ENCODE measurements around the gene NEAT1. TPM values are rescaled to one million over a fixed set of nuclear protein-coding genes. Genes with fewer than 3 reads are reported as not detected.

Gene NEAT1
- total RNA-seq, 2 experiments from 2014 or later, result 221 to 223 TPM

- no peaks in the 10 kb centered on the region for H3K27me3 Mint-ChIP-seq
- Histone ChIP-seq H3K9me3 (ENCODE audit: control insufficient read depth in 1 of 2, insufficient read depth in 1 of 2, low read length in 2 of 2) (no peaks in the 10 kb centered on the region), H3K4me3 (ENCODE audit: low read length) (peak overlapping the region; percentile 80), H3K36me3 (ENCODE audit: insufficient read depth, low read length) (no peaks in the 10 kb centered on the region), H3K4me1 (ENCODE audit: insufficient read depth, low read length) (peaks cover 34% of the 10 kb centered on the region), H3K27ac (ENCODE audit: low read depth in 1 of 2, low read length in 2 of 2) (peak overlapping the region; percentile 94 to 99), H3K27me3 (ENCODE audit: control insufficient read depth in 1 of 2, insufficient read depth in 2 of 2, low read length in 2 of 2) (no peaks in the 10 kb centered on the region)
- POLR2A ChIA-PET, result interaction anchor here (0.6 to 18.1 kb wide), 13 partner anchors 10 to 774 kb away, joined by 3 to 968 read pairs (median 3); partner anchors contain the start of genes MALAT1, NEAT1 and SCYL1
- H3K36me3 Mint-ChIP-seq (ENCODE audit: low read depth), result peaks cover 6% of the 10 kb centered on the region
- H3K4me3 Mint-ChIP-seq, result peak overlapping the region; percentile 100
- DNase-seq, result peak; percentile 69 to 94 (median 88)
- peak; percentile 84 for ATAC-seq (ENCODE audit: poor library complexity)
- CTCF ChIA-PET, result interaction anchor here (0.6 to 2.4 kb wide), 6 partner anchors 20 to 96 kb away, joined by 3 to 11 read pairs (median 5); partner anchors contain the start of genes FRMD8 and MALAT1
- TF ChIP-seq CTCF (IDR thresholded peaks at IDR 0.05), result no peak
- H3K4me1 Mint-ChIP-seq (ENCODE audit: low read depth), result peaks cover 15% of the 10 kb centered on the region
- H3K9me3 Mint-ChIP-seq, result no peaks in the 10 kb centered on the region
- H3K27ac Mint-ChIP-seq, result peak overlapping the region; percentile 99
- intact Hi-C loops (cut with DNase I, micrococcal nuclease), result loop anchor here (1.0 to 2.0 kb wide), 2 partner anchors 20 to 29 kb away; no protein-coding TSS in a partner anchor
These were observed 54.8 kb downstream of the NEAT1 start for GRCh38 chr11:65477149-65477965.

GRCh38 chr11:65478388-65479183 lies 56.0 kb downstream of the NEAT1 start:
- ATAC-seq (ENCODE audit: poor library complexity), result no peak
- peak overlapping the region; percentile 60 for H3K4me3 Mint-ChIP-seq
- no peaks in the 10 kb centered on the region for H3K27me3 Mint-ChIP-seq
- intact Hi-C loops (cut with DNase I, micrococcal nuclease), result no loop called here
- Histone ChIP-seq H3K4me3 (ENCODE audit: low read length) (no peak overlapping the region), H3K27ac (ENCODE audit: low read depth in 1 of 2, low read length in 2 of 2) (peak overlapping the region in 1 of 2 donors; percentile 94), H3K27me3 (ENCODE audit: control insufficient read depth in 1 of 2, insufficient read depth in 2 of 2, low read length in 2 of 2) (no peaks in the 10 kb centered on the region), H3K4me1 (ENCODE audit: insufficient read depth, low read length) (peaks cover 28% of the 10 kb centered on the region), H3K36me3 (ENCODE audit: insufficient read depth, low read length) (no peaks in the 10 kb centered on the region), H3K9me3 (ENCODE audit: control insufficient read depth in 1 of 2, insufficient read depth in 1 of 2, low read length in 2 of 2) (no peaks in the 10 kb centered on the region)
- no peaks in the 10 kb centered on the region for H3K9me3 Mint-ChIP-seq
- no peak for DNase-seq
- peak overlapping the region; percentile 99 for H3K27ac Mint-ChIP-seq
- TF ChIP-seq CTCF (IDR thresholded peaks at IDR 0.05), result no peak
- CTCF ChIA-PET, result interaction anchor here (1.2 to 2.4 kb wide), 7 partner anchors 13 to 97 kb away, joined by 3 to 11 read pairs (median 4); partner anchors contain the start of gene FRMD8
- H3K4me1 Mint-ChIP-seq (ENCODE audit: low read depth), result peaks cover 13% of the 10 kb centered on the region
- peaks cover 6% of the 10 kb centered on the region for H3K36me3 Mint-ChIP-seq (ENCODE audit: low read depth)
- POLR2A ChIA-PET, result interaction anchor here (0.5 to 18.1 kb wide), 10 partner anchors 8 to 62 kb away, joined by 3 to 968 read pairs (median 4); partner anchors contain the start of genes MALAT1, NEAT1 and SCYL1
